HG03060 (cell line): ENCODE measurements around the gene AP1S3.
"Not testable (repeated sequence)": the region's sequence is repeated elsewhere in the genome, so short reads cannot be mapped to it uniquely, and the experiment has no call there.

Experiments
- ATAC-seq: cut with Tn5 transposase; IDR thresholded peaks from one replicate; pipeline ENCODE4 v1.9.1; 2021; ENCODE audit warnings: low read depth, moderate number of reproducible peaks; ENCODE audit not compliant: unreplicated experiment

AP1S3 gene

DNA sequence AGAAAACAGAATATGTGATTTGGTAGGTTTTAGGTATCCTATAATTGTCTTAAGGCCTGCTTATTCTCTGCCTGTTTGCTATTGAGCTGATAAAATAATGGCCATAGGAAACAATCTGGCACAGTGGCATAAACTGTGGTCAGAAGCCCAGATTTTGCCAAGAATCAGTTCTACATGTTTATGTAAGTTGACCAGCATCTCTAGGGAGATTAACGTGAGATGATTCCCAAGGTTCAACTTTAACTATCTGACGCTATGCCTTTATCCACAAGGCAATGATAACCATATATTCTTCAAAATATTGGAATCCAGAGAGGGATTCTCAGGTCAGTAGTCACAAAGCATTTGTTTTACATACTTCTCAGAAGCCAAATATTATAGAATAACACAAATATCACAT lies 25.6 kb downstream of the AP1S3 start:
- ATAC-seq: no peak

DNA sequence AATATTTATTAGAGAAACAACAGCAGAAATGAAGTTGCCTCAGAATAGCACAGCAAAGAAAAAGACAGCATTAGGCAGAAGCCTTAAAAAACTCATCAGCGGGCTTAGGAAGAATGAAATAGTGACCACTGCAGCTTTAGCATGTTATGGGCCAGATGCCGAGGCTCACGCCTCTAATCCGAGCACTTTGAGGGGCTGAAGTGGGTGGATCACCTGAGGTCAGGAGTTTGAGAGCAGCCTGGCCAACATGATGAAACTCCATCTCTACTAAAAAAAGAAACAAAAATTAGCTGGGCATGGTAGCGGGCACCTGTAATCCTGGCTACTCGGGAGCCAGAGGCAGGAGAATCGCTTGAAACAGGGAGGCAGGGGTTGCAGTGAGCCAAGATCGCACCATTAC lies 32.4 kb downstream of the AP1S3 start:
- ATAC-seq: no peak

DNA sequence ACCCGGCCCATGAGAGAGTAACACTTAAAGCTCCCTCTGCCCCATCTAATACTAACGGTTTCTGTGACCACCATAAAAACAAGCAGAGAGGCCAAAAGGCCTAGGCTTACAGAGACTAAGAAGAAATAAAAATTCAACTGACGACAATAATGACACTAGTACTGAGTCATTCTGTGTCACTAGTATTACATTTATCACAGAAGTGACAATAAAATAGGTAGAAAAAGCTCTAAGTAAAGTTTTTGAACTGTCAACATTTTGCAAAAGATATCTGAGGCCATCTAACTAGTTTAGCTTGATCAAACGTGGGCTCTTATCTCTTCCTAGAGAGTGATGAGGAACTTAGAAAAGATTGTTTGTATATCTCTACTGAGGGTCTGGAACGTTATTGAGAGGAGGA lies 35.6 kb downstream of the AP1S3 start:
- ATAC-seq: no peak

DNA sequence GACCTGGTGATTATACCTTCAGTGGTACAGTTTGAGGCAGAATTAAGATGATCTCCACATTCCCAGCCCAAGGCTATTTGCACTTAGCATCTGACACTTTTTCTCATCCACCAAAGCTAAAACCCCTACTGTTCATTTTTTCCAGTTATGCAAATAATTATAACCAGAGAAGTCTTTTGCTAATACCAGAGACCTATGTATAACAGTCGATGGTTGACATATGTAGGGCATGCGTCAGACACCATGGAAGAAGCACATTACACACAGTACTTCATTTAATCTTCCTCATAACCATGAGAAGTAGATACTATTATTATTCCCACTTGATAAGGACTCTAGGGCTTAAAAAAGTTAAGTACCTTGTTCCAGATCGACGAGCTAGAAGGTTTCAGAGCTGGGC lies 36.5 kb downstream of the AP1S3 start:
- no peak for ATAC-seq

DNA sequence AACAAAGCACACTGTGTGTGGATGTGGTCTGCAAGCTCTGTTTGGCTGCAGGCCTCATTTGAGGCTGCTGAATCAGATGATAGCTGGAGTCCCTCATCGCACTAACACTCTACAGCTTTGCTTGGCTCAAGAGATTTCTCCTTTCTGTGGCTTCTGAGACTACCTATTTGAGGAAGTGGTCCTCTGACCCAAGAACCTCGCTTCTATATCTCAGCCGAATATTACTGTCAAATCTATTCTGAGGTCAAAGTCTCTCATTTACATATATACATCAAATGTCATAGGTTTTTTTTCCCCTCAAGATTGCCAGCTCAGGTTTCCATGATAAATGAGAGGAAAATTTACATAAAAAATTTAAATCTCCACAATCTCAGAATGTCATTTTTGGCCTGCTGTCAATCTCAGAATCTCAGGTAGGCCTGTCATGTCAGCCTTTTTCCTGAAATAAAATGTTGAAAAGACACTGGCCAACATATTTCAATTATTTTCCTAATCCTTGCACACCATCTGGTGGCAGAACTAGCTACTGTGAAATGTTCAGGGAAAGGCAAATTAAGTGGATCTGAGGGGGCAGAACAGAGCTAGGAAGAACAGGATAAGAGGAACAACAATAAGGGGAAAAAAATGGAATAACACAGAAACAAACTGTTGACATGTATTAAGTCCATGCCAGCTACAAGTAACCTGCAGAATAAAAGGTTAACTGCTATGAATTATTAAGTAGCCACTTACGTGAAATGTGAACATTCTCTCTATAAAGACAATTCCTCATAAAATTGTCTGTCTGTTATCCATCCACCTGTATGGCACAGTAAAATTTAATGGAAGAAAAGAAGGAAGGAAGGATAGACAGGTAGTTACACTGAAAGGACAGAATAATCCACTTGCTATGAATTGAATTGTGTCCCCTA lies 39.3 kb downstream of the AP1S3 start:
- ATAC-seq: peak; percentile 95

DNA sequence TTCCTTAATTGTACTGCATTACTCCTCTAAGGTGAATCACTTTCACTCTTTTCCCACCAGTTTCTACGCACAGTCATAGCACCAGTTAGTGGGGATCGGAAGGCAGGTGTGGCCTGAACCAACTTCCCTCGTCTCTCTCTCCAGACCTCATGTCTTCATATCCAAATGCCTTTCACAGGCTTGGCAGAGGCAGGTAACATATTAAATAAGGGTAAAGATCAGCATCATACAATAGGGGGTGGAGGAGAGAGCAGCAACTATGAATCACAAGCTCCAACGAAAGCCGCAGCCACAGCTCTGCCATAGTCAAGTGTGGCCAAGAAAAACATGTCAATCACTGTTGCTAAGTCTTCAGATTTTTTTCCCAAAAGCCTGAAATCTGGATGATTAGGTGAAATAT lies 40.3 kb downstream of the AP1S3 start:
- ATAC-seq: no peak

DNA sequence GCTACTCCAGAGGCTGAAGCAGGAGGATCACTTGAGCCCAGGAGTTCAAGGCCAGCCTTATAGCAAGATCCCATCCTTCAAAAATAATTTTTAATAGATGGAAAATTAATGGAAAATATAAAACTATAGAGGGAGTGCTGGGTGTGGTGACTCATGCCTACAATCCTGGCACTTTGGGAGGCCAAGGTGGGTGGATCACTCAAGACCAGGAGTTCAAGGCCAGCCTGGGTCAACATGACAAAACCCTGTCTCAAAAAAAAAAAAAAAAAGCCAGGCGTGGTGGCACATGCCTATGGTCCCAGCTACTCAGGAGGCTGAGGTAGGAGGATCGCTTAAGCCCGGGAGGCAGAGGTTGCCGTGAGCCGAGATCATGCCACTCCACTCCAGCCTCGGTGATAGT lies 48.0 kb downstream of the AP1S3 start:
- no peak for ATAC-seq

DNA sequence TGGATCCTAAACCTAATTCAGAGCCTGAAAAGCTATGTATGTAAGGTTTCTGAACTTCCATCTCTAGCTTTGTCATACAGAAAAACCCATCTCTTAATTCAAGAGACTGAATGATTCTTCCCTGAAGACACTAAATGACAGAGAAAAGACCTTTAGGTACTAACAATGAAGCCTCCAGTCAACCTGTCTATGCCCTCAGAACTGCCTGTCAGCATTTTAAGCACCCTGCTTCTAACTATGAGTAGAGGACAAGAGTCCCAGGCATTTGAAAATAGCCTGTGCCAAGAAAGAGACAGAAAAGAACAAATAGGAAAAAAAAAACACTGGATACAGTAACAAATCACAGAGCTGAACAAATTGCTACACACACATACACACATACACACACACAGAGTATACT lies 48.6 kb downstream of the AP1S3 start:
- ATAC-seq: no peak

DNA sequence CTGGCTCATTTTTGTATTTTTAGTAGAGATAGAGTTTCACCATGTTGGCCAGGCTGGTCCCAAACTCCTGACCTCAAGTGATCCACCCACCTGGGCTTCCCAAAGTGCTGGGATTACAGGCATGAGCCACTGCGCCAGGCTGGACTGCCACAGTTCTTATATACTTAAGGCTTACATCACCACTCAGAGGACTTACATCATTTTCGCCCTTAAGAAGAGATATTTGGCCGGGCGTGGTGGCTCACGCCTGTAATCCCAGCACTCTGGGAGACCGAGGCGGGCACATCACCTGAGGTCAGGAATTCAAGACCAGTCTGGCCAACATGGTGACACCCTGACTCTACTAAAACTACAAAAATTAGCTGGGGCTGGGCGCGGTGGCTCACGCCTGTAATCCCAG lies 49.3 kb downstream of the AP1S3 start:
- not testable (repeated sequence) for ATAC-seq

DNA sequence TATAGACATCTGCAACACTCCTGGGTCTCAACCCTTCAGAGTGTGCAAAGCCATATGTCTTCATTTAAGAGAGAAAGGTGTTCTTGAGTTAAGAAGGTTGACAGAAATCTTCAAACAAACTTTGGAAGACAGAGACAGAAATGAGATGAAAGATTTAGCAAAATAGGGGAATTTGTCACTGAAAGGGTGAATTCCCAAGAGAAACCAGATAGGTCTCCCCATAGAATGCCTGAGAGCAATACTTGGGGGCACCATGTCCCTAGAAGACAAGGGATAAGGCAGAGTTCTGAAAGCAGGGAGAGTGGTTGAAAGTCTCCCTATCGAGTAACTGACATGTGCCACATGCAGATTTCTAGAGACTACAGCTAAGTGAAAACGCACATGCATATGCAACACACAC lies 50.0 kb downstream of the AP1S3 start:
- no peak for ATAC-seq

DNA sequence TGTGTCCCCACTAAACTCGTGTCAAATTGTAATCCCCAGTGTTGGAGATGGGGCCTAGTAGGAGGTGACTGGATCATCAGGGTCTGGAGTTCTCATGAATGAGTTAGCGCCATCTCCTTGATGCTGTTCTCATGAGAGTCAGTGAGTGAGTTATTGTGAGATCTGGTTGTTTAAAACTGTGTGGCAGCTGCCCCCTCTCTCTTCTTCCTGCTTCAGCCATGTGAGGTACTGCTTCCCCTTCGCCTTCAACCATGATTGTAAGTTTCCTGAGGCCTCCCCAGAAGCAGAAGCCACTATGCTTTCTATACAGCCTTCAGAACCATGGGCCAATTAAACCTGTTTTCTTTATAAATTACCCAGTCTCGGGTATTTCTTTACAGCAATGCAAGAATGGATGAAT lies 50.4 kb downstream of the AP1S3 start:
- no peak for ATAC-seq

DNA sequence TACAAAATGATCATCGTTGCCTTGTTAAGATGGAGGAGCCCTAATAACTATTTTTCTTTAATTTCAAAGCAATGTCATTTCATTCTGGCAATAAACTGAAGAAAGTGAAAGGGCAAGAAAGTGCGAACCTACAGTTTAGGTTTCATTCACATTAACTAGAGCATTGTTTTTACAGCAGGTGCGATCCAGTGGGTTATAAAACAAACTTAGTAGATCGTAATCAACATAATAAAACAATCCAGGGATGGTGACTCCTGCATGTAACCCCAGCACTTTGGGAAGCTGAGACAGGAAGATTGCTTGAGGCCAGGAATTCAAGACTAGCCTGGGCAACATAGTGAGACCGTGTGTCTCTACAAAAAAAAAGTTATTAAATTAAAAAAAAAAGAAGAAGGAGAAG lies 51.1 kb downstream of the AP1S3 start:
- no peak for ATAC-seq

DNA sequence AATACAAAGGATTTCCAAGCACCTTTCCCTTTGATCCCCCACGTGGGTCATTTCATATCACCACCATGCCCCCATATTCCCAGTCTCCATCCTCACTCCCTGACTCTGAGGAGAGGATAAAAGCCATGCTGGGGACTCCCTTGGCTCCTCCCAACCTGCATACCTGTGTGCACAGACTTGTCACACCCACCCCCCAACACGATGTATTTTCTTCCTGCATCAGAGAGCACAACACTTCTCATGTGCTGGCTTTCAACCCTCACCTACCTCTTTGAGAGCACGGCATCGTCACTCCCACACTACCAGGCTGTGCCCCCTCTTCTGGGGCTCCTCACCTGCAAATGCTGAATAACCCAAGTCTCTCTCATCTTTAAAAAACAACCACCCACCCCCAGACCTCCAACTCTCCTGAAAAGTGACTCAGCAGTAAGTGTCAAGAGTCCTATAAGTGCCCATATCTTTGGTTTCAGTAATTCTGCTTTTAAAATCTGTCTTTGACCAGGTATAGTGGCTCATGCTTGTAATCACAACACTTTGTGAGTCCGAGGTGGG lies 53.1 kb downstream of the AP1S3 start:
- no peak for ATAC-seq

DNA sequence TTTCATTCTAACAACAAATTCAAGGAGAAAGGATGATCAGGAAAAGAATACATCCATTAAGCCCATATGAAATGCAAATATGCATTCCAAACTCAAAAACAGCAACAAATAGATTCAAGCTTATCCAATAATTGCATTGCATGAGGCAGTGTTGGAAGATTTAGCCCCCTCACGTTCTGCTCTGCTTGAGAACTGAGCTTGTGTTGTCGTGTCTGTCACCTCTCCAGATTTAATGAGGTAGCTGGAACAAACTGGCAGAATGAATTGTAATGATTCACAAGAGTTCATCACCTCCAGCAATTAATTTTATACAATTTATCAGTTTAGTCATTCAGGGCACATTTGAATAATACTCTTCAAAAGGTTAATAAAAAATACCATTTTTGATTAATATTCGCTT lies 54.8 kb downstream of the AP1S3 start:
- no peak for ATAC-seq

DNA sequence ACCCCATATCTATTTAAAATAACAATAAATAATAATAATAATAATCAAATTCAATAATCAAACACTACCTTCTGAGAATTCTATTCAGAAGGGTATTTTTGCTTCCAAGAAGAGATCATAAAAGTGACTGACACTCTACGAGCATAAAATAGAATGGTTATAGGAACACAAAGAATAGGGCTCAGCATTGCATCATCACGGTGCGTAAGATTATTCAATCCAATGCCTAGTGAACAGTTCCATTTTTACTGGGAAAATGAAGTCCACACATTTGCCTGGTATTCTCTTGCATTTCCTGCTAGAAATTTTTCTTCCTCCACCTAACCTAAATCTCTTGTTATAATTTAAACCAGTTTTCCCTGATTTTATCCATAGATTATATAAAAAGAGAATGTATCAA lies 55.8 kb downstream of the AP1S3 start:
- no peak for ATAC-seq

DNA sequence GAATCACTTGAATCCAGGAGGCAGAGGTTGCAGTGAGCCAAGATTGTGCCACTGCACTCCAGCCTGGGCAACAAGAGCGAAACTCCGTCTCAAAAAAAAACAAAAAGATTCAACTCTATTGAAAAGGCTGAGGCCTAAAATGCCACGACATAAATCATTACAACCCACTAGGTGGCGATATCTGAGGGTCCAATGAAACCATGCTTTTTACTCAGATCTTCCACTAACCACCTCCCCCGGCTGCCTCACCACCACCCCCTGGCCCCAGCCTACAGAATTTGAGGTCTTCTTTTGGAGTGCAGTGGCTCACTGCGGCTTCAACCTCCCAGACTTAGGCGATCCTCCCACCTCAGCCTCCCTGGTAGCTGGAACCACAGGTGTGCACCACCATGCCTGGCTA lies 57.5 kb downstream of the AP1S3 start:
- no peak for ATAC-seq

DNA sequence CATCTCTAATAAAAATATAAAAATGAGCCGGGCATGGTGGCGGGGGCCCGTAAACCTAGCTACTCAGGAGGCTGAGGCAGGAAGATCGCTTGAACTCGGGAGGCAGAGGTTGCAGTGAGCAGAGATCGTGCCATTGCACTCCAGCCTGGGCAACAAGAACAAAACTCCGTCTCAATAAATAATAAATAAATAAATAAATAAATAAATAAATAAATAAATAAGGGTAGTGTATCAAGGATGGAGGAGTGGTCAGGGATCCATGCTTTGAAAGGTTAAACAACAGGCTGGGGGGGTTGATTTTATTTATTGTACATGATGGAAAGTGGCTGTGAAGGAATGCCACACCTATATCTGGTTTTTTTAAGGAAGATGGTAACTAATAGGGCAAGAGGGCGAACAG lies 63.2 kb downstream of the AP1S3 start:
- ATAC-seq: no peak

DNA sequence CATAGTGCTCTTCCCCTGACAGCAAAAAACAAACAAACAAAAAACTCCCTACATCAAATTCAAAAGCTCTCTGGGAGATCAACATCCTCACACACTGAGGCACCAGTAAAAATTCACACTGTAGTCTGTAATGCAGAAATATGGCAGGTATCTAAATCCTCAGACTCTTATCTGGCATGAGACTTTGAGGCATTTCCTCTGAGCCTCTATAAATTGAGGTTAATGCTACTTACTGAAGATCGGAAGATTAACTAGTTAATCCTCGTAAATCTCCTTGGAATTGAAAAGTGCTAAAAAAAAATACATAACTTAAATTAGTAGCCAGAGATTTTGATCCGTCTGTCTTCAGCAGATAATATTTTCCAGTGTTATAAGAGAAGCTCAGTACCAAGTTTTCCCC lies 65.0 kb downstream of the AP1S3 start:
- no peak for ATAC-seq

DNA sequence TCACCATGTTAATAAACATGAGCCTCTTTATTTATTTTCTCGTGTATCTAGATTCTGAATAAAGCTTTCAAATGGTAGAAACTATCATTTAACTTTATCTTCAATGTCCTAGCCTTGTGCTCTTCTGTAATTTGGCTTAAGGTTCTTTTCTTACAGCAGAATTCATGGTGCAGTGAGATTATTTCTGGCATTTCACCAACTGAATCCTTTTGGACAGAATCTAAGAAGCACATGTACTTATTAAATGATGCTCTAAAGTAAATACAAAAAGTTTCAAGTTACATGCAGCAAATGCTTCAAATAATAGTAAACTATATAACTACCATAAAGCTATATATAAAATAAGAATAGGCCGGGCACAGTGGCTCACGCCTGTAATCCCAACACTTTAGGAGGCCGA lies 65.9 kb downstream of the AP1S3 start:
- ATAC-seq: no peak

DNA sequence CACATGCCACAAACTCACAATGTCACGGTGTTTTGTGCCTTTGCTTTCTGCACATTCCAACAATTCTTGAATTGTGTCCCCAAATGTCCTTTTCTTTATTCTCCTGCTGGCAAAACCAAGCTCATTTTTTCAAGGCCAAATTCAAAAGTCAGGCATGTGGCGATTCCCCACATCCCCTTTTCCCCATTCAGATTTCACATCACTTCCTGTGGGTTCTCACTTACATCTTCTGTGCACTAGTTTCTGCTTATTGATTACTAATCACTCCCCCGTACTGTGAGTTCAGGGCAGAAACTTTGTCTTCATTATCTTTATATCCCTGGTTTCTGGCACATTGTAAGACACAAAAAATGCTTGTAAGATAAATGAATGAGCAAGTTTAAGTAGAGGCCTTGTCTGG lies 69.2 kb downstream of the AP1S3 start:
- no peak for ATAC-seq

DNA sequence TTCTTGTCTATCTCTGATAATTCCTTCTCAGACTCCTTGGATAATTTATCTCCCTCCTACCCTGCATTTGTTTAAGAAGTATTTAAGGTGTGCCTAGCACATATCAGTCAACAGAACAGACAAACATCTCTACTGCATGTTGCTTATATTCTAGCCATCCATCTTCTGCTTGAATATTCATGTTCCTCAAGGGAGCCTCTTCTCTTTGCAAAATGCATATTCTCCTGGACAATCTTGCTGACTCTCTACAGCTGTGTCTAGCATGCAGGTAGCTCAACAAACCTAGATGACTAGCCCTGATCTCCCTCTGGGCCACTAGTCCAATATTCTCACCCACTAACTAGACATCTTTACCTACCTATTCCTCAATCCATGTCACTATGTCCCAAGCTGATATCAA lies 70.0 kb downstream of the AP1S3 start:
- ATAC-seq: no peak

DNA sequence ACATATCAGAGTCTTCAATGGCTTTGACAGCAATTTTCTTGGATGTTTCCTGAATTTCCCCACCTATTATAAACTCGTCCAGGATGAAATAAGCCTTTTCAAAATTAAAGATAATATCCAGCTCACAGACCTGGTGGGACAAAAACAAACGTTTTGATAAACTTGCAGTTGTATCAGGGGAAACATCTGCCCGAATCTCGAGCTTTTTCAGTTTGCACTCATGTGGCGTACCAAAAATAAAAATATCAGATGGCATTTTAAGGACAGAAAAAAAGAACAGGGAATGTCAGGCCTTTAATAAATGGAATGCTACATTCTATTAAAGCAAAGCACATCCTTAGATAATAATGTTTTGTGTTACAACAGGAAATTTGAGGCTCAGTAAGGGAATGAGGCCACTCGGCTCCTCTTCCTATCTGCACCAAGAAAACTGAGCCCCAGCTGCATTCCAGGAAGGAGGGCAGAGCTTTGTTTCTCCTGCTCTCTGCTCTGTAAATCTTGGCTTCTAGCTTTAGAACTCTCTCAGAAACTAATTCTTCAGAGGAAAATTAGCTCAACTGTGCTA lies 72.1 kb downstream of the AP1S3 start:
- ATAC-seq: no peak
